ENCODE measurements around the gene EZH1.

Gene EZH1

DNA sequence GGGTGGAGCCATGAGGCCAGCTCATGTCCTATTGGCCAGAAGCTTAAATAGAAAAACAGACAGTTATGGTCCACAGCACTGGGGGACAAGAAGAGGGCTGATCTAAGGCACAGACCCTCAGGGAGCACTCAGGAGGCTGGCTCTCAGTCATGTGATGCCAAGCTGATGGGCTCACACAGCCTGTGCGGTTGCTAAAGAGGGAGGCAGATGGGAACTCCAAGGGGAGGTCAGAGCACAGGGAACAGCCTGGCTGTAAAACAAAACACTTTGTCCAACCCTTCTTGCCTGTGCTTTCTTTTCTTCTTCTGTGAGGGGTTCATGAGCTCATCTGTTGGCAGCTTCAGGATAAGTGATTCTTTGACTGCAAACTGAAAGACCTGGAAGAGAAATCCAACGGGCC is 35.3 kb downstream of the EZH1 start:
- no peak for DNase-seq (ENCODE audit: low read depth)

DNA sequence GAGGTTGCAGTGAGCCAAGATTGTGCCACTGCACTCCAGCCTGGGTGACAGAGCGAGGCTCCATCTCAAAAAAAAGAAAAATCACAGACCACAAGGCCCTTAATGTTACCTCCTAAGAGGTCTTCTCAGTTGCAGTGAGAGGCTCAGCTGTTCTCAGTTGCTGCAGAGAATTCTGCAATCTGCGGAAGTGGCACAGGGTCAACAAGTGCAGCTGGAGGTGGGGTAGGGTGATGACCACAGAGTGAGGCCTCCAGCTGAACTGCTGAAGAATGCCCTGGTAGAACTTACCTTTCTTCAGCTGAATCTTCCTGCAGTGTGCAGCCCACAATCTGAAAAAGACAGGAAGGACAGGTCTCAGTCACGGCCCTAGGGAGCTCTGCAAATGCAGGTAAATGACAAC is 36.3 kb downstream of the EZH1 start:
- DNase-seq (ENCODE audit: low read depth) = no peak

DNA sequence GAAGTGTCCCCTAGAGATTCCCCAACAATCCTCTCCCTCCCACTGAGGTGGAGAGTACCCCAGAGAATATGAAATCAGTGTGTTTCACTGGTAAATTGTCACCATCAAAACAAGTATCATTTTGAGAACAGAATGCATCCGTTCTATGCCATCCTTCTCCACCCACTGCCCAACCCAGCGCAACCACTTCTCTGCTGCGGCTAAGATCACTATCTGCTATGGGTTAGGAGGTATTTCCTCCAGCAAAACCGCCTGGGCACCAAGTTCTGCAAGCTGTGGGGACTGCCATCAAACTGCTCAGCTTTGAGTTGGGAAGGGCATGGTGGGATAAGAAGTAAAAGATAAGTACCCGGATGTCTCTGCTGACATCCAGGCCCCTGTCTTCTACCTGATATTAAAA is 38.1 kb downstream of the EZH1 start:
- DNase-seq (ENCODE audit: low read depth) = no peak

DNA sequence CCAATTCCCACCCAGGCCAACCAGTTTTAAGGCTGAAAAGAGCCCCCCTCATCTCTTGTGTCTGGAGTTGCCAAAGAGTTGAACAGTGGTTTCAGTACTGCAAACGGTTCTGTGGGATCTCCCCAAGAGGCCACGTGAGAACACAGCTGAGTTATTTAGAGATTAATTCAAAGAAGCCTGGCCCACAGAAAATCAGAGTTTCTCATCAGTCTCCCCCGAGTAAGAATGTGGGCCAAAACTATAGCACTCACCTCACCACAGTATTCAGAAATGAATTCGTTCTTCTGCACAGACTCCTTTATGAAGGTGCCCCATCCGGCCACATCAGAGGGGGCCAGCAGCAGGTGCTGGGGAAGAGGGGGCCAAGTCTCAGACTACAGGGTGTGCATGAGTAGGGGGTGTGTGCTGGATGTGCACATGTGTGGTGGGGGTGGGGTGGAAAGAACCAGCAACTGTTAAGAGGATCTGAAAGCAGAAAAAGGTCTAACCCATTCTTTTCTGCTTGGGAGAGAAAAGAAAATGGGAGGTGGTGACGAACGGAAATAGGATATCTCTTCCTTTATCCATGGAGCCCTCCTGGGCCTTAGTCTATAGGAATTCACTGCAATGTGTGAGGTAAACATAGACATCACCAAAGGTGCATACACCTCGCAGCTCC is 39.9 kb downstream of the EZH1 start:
- DNase-seq (ENCODE audit: low read depth) = no peak

DNA sequence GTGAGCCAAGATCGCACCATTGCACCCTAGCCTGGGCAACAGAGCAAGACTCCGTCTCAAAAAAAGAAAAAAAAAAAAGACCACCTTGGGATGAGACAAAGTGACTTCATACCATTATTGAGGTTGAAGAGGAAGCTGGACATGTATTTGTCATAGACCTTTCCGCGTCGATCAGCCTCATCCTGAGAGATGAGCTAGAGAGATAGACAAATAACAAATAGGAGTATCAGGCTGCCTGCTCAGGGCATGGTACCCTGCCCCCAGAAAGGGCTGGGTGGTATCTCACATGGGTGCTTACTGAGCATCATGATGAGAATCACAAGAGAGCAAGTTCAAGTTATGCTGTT is 40.4 kb downstream of the EZH1 start:
- DNase-seq (ENCODE audit: low read depth) = no peak

DNA sequence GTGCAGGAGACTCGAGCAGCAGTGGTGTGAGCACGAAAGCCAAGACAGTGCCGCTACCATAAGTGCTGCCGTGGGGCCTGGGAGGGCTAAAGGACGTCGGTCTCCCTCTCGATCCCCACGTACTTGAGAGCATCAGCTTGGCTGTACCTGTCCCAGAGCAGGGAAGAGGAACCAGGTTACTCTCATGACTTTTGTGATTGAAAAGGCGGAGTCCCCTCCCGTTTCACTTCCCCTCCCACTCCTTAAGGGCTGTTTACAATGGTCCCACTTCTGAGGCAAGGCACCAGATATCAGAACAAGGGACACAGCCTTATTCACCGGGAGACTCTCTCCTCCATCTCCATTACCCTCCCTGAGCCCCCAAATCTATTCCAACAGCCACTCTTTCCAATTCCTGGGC is 42.4 kb downstream of the EZH1 start:
- no peak for DNase-seq (ENCODE audit: low read depth)

DNA sequence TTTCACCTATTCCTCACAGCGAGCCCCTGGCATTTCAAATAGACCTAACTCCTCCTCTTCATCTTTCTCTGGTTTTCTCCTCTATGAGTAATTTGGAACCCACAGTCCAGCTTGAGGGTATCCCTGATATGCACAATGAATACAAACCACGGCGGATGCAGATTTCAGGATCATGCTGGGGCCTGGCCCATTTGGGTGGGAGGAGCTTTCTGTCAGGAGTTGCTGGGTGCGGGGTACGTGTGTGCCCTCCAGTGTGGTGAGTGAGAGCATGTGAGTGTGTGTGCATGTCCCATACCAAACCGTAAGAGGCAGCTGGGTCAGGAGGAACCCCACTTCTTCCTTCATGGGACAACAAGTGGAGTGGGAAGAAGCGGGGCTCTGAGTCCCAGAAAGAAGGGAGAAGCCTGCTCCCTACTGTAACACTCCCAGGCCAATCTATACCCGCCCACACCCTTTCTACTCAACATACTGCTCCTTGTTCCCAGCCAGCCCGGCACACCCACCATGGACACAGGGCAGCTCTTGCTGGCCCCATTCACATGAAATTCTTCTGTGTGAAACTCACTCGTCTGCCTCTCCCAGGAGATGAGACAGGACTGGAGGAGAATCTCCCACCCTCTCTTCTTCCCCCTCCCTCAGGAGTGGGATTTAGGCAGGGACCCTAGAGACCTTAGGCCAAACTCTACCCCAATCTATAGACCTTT is 44.1 kb downstream of the EZH1 start:
- DNase-seq (ENCODE audit: low read depth) = no peak

DNA sequence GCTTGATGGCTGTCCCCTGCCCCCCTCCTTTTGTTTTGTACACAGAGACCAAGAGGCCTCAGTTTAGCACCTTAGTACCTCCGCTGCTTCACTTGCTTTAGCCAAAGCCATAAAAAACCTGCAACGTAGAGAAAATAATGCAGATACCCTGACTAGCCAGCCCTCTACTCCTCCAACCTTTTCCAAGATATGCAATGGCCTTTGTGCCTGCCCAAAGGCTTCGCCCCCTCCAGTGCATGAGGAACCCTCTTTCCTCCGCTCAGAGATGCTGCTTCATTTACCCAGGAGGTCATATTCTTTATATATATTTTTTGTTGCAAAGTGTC is 45.5 kb downstream of the EZH1 start:
- no peak for DNase-seq (ENCODE audit: low read depth)

DNA sequence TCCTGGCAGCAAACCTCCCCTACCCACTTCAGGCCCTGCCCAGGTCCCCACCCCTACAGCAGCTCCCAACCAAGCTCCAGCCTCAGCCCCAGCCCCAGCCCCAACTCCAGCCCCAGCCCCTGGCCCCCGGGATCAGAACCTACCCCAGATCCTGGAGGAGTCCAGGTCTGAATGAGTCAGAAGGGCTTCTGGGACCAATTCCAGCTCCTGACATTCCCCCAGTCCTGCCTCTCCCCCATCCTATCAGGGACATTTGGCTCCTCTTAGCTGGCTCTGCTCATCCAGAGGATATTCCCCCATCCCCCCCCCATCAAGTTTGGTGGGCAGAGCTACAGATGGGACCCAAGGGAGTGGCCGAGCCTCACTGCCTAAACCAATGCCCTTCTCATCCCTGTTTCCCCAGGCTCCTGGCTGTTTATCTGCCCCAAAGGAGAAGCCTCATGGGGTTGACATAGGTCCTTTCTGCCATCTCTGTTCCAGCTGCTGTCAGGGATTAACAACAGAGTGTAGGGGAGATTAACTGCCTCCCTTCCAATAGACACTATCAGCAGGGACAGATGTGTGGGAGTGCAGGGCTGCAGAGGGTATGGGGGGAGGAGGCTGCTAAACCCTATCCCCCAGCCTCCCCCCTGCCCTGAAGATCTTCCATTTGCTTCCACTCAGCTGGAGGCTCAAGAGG is 46.0 kb downstream of the EZH1 start:
- peak; percentile 73 for DNase-seq (ENCODE audit: low read depth)

DNA sequence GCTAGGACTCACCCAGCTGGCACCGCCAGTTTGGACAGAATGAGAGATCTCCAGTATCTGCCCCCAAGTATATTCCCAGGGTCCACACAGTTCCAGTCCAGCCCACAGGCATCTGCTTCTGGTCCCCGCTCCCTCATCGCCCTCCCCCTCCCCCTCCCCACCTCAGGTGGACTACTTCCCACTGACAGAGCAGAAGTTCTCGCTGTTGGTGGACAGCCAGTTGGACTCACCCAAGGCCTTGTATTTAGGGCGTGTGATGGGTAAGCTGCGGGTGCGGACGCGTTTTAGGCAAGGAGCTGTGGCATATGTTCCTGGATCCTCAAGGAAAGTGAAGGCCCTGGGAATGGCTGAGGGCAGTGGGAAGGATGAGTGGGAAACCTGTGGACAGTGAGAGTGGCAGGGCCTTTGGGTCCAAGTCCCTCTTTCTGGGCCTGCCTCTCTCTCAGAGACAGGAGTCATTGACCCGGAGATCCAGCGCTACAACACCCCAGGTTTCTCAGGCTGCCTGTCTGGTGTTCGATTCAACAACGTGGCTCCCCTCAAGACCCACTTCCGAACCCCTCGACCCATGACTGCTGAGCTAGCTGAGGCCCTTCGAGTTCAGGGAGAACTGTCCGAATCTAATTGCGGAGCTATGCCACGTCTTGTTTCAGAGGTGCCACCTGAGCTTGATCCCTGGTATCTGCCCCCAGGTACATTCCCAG is 47.6 kb downstream of the EZH1 start:
- DNase-seq (ENCODE audit: low read depth) = no peak

DNA sequence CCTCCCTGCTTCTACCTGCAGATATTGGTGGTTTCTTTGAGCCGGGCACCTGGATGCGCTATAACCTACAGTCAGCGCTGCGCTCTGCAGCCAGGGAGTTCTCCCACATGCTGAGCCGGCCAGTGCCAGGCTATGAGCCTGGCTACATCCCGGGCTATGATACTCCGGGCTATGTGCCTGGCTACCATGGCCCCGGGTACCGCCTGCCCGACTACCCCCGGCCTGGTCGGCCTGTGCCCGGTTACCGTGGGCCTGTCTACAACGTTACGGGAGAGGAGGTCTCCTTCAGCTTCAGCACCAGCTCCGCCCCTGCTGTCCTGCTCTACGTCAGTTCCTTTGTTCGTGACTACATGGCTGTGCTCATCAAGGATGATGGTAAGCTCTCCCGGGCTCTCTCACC is 49.3 kb downstream of the EZH1 start:
- no peak for DNase-seq (ENCODE audit: low read depth)

DNA sequence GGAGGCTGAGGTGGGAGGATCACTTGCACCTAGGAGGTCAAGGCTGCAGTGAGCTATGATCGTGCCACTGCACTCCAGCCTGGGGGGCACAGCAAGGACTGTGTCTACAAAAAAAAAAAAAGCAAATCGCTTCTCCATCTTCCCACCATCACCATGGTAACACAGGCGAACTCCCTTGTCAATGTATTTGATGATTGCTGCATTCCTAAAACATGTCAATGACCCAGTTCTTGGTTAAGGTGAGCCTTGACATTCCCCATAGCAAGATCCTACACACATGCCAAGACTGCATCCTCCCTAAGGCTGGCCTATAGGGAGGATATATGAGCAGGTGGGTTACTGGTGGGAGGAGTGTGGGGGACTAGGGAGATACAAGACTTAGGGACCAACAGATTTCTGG is 50.3 kb downstream of the EZH1 start:
- no peak for DNase-seq (ENCODE audit: low read depth)

DNA sequence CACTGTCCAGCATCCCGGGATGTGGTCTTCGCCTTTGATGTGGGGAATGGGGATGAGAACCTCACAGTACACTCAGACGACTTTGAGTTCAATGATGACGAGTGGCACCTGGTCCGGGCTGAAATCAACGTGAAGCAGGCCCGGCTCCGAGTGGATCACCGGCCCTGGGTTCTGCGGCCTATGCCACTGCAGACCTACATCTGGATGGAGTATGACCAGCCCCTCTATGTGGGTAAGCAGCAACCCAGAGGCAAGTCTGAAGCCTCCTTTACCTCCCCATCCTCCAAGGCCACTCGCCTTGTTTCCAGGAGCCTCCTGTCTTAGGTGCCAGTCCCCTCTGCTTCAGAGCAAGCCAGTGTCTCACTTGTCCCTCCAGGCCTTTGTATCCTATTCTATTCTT is 52.4 kb downstream of the EZH1 start:
- no peak for DNase-seq (ENCODE audit: low read depth)

DNA sequence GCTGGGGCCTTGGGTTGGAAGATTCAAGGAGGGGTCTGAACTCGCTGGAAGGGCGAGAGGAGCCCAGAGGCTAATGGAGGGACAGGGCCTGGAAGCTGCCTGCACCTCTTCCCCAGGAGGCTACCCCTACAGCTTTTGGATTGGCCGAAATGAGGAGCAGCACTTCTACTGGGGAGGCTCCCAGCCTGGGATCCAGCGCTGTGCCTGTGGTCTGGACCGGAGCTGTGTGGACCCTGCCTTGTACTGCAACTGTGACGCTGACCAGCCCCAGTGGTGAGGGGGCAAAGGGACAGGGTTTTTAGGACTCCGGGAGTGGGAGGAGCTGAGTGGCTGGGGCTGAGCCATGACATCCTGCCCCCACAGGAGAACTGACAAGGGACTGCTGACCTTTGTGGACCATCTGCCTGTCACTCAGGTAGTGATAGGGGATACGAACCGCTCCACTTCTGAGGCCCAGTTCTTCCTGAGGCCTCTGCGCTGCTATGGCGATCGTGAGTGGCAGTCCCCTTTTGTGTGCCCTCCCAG is 53.8 kb downstream of the EZH1 start:
- DNase-seq (ENCODE audit: low read depth) = no peak

DNA sequence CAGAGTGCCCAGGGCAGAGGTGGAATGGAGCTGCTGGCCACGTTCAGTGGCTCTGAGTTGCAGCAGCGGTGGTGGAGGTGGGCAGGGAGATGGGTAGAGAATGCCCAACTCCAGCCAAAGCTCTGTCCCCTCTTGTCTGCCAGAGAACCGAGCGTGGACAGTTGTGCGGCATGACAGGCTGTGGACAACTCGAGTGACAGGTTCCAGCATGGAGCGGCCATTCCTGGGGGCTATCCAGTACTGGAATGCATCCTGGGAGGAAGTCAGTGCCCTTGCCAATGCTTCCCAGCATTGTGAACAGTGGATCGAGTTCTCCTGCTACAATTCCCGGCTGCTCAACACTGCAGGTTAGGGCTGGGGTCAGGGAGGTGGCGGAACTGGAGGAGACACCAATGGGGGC is 54.2 kb downstream of the EZH1 start:
- no peak for DNase-seq (ENCODE audit: low read depth)

DNA sequence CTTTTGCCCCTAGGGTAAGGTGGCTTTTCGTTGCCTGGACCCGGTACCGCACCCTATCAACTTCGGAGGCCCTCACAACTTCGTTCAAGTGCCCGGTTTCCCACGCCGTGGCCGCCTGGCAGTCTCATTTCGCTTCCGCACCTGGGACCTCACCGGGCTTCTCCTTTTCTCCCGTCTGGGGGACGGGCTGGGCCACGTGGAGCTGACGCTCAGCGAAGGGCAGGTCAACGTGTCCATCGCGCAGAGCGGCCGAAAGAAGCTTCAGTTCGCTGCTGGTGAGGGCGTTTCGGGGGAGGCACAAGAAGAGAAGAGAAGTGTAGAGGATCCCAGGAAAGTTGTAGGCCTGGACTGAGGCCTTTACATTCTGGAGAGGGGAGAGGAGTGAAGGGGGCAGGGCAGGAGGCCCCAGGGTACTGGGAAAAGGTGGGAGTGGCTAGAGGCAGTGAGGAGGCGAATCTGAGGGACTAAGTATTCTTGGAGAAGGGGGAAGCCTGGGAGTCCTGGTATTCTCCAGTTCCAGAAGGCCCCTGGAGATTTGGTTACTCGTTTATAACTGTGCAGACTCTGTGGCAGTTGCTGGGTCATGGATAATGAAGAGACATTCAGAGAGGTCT is 57.0 kb downstream of the EZH1 start:
- no peak for DNase-seq (ENCODE audit: low read depth)

DNA sequence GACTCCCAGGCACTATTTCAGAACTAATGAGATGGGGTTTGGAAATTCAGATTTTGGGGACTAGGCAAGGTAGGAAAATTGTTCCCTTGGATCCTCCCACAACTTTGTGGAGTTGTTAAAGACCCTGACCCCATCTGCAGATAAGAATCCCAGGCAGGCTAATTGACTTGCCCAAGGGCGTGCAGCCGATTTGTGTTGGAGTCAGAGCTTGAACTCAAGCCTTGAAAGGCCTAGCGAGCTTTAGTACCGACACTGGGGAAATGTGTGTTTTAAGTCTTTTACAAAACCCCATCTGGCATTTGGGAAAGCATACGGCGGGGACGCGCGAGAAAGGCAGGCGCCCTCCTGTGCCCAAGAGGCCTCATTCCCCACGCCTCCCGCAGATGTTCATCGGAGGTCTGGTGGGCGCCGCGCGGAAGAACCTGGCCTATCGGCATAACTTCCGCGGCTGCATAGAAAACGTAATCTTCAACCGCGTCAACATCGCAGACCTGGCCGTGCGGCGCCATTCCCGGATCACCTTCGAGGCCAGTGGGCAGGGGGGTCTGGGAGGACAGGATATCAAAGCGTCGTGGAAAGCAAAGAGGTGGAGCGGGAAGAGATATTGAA is 58.2 kb downstream of the EZH1 start:
- DNase-seq (ENCODE audit: low read depth) = no peak

DNA sequence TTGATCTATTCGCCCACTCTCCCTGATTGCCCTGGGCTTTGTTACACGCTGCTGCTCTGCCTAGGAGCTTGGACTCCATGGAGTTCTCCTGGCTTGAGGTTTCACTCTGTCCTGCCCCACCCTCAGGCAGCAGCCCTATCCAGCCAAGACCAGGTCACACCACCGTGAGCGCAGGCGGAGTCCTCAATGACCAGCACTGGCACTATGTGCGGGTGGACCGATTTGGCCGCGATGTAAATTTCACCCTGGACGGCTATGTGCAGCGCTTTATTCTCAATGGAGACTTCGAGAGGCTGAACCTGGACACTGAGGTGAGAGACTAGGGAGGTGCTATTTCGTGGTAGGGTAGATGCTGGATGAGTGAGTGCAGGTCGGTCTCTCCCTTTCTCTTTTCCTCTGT is 59.0 kb downstream of the EZH1 start:
- no peak for DNase-seq (ENCODE audit: low read depth)

DNA sequence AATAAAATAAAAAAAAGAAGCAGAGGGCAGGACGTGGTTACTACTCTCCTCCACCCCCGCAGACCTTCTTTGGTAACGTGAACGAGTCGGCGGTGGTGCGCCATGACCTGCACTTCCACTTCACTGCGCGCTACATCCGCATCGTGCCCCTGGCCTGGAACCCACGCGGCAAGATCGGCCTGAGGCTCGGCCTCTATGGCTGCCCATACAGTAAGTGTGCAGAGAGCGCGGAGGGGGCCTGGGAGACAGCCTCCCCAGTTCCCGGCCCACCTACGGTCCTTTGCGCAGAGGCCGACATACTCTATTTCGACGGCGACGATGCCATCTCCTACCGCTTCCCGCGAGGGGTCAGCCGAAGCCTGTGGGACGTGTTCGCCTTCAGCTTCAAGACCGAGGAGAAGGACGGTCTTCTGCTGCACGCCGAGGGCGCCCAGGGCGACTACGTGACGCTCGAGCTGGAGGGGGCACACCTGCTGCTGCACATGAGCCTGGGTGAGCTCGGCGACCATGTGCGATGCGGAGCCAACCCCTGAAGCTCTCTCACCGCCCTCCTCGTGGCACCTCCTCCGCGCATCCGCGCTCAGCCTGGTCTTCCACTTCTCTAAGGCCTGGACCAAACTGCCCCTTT is 59.8 kb downstream of the EZH1 start:
- no peak for DNase-seq (ENCODE audit: low read depth)

DNA sequence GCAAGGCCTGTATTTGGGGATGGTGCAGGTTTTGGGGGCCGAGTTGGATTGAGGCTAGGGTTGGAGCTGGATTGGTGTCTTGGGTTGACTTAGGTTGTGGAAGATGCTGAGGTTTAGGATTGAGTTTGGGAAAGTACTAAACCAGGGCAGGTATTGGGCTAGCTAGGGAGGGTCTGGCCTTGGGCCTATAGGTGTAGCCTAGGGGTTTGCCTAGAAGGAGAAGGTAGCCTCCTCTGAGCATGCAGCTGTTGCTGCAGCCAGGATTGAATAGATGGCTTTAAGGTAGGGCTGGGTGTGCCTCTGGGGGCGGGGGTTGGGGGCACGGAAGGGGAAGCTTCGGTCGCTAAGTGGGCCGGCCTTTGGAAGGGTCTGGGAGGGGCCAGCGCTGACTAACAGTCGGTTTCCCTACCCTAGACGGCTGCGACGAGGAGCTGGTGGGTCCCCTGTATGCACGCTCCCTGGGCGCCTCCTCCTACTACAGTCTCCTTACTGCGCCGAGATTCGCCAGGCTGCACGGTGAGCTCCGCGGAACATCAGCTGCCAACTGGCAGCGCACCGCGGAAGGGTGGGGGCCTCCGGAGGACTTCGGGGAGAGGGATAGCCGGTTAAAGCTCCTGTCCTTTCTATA is 61.3 kb downstream of the EZH1 start:
- no peak for DNase-seq (ENCODE audit: low read depth)

DNA sequence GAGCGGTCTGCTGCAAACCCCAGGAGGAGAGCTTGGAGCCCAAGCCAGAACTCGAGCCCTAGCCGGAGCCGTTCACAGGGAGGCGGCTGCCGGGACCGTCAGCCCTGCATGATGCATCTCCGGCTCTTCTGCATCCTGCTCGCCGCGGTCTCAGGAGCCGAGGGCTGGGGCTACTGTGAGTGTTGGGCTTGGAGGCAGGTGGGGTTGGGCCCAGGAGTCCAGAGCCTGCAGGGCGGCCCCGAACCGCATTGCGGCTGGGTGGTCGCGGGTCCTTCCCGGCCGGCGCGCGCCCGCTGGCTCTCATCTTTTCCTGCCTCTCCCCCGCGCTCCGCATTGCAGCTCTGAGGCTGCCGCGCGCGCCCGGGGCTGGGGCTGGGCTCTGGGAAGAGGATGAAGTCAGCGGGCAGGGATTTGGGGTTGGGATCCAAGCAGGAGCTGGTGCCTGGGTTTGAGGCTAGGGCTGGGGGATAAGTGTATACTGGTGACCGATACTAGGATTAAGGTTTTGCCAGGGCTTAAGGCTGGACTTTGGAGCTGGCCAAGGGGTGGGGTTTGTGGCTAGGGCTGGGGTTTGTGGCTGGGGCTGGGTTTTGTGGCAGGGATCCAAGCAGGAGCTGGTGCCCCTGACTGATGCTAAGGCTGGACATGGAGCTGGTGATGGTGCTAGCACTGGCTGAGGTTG is 62.0 kb downstream of the EZH1 start:
- peak; percentile 86 for DNase-seq (ENCODE audit: low read depth)

All from ELR (cell line).